IPS-18c (cell line): ENCODE measurements around the gene RETREG1.

ENCODE experiments used
- H3K4me3 ChIP-seq: 2 replicates; pipeline ENCODE4 v1.7.0; 2013; ENCODE audit warnings: low read depth, mild to moderate bottlenecking, low read length, moderate library complexity; ENCODE audit not compliant: insufficient read depth
- H3K9me3 ChIP-seq: one replicate; pipeline ENCODE4 v1.6.1; 2013; ENCODE audit warnings: mild to moderate bottlenecking, low read length, moderate library complexity; ENCODE audit not compliant: control insufficient read depth, insufficient read depth

The RETREG1 gene

DNA sequence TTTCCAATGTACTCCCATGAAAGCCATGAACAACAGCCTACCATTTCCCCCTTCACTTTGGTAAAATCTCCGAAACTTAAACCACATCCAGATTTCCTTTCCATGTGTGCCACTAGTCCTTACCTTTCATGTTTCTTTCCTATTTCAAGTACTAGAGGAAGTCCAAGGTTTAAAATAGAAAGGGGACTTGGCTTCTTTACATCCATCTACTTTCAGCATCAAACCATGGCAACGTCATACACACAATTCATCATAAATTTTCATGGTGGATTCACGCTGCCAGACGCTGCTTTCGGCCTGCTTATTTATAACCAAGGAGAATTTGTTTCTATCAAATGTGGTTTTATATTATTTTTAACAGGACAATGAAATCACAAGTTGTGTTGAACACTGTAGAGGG is 92.5 kb downstream of the RETREG1 start:
- H3K9me3 ChIP-seq: peaks cover 2% of the 10 kb centered on the region

GRCh38 chr5:16521521-16522483 is 95.0 kb downstream of the RETREG1 start:
- H3K4me3 ChIP-seq: no peak overlapping the region

More for the DNA sequence above, 92.5 kb downstream of the RETREG1 start:
- no peak overlapping the region for H3K4me3 ChIP-seq

GRCh38 chr5:16520841-16521240 is 96.0 kb downstream of the RETREG1 start:
- Histone ChIP-seq H3K9me3 (peaks cover 2% of the 10 kb centered on the region), H3K4me3 (no peak overlapping the region)

More at GRCh38 chr5:16521521-16522483, 95.0 kb downstream of the RETREG1 start:
- peaks cover 2% of the 10 kb centered on the region for H3K9me3 ChIP-seq

- Histone ChIP-seq H3K4me3 (no peak overlapping the region), H3K9me3 (peaks cover 2% of the 10 kb centered on the region)
Measured at GRCh38 chr5:16519435-16519834, 97.4 kb downstream of the RETREG1 start.

DNA sequence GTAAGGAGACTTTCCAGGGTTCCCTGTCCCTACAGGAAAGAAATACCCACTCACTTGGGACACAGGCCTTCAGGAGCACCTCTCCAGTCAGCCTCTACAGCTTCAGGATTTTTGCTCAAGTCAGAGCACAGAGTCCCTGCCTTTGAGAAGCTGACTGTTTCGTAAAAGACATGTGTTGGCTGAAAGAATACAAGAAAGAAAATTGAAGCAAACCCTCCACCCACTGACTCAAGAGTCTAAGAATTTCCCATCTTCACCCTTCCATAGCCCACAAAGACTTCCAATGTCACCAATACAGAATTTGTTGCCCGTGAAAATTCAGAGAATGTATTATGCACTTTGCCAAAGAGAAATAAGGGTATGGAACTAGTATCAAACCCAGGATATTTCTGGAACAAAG is 98.2 kb downstream of the RETREG1 start:
- Histone ChIP-seq H3K4me3 (no peak overlapping the region), H3K9me3 (peaks cover 2% of the 10 kb centered on the region)

DNA sequence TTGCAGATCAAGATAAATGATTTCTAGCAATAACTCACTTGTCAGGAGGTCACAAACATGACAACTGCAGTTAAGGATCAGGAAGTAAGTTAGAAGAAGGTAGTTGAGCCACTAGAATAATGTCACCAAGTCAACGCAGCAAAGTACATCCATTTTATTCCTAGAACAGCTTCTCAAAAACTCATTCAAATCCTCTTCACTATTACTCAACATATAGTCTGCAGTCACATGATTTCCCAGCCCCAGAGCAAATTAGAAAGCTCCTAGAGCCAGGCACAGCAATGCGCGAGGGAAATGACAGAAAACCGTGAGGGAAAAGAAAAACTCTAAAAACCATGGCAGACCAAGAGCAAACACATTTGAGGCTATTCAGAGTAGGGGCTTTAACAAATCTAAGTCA is 101.3 kb downstream of the RETREG1 start:
- Histone ChIP-seq H3K4me3 (no peak overlapping the region), H3K9me3 (peaks cover 2% of the 10 kb centered on the region)

- no peaks in the 10 kb centered on the region for H3K9me3 ChIP-seq
- H3K4me3 ChIP-seq: no peak overlapping the region
Measured at GRCh38 chr5:16510098-16510497, 106.7 kb downstream of the RETREG1 start.

DNA sequence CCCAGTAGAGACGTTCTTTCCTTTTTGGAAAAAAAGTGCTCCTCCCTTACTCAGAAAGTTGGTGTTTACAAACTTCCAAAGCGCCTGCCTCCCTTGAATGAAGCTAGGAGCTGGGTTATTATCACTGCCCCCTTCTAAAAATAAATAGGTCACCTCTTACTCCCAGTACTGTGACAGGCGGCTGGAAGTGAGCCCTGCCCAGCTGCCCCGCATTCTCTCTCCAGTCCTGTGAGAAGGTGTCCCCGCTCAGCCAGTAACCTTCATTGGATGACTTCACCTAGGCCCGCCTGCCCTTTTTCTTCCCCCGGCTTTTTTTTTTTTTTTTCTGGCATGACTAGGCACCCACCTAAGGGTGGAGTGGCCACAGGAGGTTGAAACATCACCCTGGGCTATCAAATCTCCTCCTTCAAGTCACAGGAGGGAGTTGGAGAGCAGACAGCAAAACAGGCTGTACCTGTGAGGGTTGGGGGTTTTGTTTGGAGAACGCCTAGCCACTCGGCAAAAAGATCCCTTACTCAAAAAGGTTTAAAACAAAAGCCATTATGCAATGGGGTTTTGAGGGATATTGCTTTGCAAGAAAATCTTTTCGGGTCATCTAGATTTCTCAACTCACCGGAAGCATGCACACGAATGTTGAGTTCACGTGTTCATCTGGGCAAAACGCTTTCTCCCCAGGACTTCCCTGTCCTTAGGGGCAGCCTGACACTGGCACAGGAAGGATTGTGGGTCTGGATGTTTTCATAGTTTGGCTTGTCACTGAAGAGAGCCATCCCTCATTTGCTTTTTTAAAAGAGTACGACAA is 107.9 kb downstream of the RETREG1 start:
- Histone ChIP-seq H3K4me3 (no peak overlapping the region), H3K9me3 (no peaks in the 10 kb centered on the region)

GRCh38 chr5:16507716-16508115 is 109.1 kb downstream of the RETREG1 start:
- no peak overlapping the region for H3K4me3 ChIP-seq
- no peaks in the 10 kb centered on the region for H3K9me3 ChIP-seq

DNA sequence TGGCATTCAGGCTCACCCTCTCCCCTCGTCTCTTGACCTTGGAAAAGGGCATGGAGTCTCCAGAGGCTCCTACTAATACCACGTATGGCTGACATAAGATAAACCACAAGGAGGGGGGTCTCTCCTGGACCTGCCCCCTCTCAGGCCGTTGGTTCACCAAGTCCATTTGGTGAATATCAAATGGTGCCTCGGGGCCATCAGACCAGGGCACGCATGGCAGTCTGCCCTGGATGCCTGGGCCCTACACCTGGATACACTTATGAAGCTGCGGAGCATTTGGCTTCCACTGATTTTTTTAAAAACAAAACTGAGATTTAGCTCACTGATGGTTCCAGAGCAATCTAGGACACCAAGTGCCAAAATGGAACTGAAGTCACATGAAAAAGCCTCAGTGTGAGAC is 110.9 kb downstream of the RETREG1 start:
- Histone ChIP-seq H3K9me3 (no peaks in the 10 kb centered on the region), H3K4me3 (no peak overlapping the region)

- Histone ChIP-seq H3K4me3 (no peak overlapping the region), H3K9me3 (no peaks in the 10 kb centered on the region)
Measured at GRCh38 chr5:16505140-16505891, 111.5 kb downstream of the RETREG1 start.

- Histone ChIP-seq H3K9me3 (no peaks in the 10 kb centered on the region), H3K4me3 (no peak overlapping the region)
Measured at GRCh38 chr5:16504571-16504970, 112.2 kb downstream of the RETREG1 start.

DNA sequence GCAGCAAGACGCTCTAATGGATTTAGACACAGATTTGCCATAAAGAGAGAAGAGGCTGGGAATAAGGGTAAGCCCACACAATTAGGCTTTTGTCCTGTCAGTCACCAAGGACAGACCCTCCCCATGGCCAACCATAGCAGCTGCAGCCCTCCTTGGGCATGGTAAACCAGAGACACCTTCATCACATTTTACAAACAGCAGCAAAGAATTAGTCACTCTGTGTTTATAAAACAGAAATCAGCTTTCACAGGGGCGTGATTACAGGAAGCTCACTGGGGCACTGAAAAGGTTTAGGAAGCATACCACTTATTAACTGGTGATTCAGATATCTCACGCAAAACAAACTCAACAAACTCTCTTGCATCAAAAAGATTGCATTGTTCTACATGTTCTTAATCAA is 113.9 kb downstream of the RETREG1 start:
- Histone ChIP-seq H3K9me3 (no peaks in the 10 kb centered on the region), H3K4me3 (no peak overlapping the region)

DNA sequence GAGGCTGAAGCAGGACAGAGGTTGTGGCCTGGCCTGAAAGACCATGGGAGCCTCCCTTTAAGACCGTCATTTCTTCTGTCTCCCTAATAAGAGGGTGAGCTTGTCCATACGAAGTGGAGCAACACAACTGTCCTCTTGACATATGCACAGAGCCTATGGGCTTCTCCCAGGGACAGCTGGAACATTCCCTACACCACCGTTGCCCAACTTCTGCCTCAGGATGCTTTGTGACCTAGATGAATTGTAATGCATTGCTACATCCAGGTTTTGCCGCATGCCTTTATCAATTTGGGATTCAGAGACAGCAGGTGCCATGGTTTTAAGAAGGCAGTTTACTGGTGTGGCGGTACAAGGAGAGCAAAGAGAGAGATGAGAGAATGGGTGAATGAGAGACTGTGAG is 116.8 kb downstream of the RETREG1 start:
- Histone ChIP-seq H3K9me3 (peaks cover 3% of the 10 kb centered on the region), H3K4me3 (no peak overlapping the region)

DNA sequence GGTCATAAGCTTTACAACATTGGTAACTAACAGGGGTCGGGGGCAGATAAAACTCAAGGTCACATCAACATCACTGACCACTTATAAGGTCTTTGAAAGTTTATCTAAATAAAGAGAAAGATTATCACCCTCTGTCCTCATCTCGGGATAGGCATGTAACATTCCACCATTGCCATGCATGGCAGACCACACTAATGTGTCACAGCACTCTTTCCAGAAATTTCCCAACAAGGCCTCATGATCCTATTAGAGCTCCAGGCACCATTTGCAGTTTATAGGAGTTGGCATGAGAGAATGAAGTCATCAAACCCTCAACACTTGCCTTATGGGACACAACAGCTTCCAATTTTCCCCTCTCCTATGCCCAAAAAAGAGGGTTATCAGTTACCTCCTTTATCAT is 119.3 kb downstream of the RETREG1 start:
- peaks cover 3% of the 10 kb centered on the region for H3K9me3 ChIP-seq
- H3K4me3 ChIP-seq: no peak overlapping the region

DNA sequence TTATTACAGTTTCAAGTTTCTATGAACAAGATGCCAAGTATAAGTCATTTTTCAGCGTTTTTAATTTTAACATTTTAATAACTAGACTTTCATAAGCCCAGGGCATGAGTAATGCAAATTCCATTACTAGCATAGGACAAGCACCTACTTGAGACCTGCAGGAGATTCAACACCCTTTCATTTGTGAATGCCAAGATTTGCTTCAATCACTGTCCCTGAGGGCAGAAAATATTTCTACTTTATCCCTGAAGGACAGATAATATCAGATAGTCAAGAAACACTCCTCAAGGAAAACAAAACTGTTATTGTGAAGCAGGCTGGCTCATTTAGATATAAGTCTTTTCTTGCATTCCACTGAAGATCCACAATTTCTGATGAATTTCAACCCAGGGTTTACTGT is 123.5 kb downstream of the RETREG1 start:
- no peak overlapping the region for H3K4me3 ChIP-seq
- H3K9me3 ChIP-seq: peaks cover 3% of the 10 kb centered on the region

DNA sequence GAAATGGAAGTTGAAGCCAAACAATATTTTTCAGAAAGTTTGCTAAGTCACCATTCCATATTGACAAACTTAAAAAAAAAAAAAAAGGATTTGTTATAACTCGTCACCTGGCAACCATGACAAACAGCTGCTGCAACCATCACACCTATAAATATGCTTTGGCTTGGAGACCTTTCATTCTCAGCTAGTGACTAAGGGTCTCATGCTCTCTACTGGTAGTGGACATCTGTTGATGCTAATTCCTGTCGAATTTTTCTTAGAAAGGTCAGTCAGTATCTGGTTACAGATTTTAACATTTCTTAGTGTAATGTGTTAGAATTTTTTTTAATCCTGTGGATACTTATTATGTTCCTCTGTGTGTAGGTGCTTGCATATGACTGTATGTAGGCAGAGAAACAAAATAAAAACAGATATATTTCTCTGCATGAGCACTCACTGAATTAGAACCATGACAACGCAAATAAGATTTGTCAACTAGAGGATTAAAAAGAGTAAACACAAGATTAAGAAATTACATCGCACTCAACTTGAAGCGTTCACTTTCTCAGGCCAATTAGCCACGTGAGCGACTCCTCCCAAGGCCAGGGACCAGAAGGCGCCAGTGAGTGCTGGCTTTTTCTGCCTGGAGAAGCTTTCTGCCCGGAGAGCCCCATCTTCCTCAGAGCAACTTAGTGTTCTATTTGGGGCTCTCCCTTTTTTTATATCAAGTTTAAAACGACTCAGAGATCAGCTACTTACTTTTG is 124.2 kb downstream of the RETREG1 start:
- Histone ChIP-seq H3K9me3 (peaks cover 3% of the 10 kb centered on the region), H3K4me3 (no peak overlapping the region)
